Measurements from ENCODE around the gene WDR33.

WDR33 gene

DNA sequence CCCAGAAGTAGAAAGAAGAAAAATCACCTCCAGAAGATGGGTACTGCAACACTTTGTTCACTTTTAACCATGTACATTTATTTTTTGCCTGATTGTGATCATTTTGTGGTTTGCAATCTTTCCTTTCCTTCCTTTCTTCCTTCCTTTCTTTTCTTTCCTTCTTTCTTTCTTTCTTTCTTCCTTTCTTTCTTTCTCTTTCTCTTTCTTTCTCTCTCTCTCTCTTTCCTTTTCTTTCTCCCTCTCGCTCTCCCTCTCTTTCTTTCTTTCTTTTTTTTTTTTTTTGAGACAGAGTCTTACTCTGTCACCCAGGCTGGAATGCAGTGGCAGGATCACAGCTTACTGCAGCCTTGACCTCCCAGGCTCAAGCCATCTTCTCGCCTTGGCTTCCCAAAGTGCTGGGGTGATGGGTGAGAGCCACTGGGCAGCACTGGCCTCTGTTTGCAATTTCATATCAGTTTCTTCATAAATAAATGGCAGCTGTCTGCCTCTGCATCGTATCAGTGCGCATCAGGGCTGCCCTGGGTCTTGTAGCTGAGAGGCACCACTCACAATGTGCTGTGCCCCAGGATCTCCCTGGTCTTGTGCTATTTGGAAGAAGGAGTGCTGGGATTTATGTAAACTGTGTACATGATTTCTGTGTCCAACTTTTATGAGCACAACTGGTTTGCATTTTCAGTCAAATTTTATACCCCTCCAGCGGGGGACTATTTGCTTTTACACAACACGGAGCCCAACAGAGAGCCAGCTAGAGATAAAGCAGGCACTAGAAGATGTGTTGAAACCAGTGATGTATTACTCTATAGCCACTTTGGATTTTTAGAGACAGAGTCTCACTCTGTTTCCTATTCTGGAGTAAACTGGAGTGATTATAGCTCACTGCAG is 128.8 kb downstream of the WDR33 start (continued):
- TF ChIP-seq, protein P1, sequence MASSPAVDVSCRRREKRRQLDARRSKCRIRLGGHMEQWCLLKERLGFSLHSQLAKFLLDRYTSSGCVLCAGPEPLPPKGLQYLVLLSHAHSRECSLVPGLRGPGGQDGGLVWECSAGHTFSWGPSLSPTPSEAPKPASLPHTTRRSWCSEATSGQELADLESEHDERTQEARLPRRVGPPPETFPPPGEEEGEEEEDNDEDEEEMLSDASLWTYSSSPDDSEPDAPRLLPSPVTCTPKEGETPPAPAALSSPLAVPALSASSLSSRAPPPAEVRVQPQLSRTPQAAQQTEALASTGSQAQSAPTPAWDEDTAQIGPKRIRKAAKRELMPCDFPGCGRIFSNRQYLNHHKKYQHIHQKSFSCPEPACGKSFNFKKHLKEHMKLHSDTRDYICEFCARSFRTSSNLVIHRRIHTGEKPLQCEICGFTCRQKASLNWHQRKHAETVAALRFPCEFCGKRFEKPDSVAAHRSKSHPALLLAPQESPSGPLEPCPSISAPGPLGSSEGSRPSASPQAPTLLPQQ (tag by site-specific recombination; IDR thresholded peaks at IDR 0.05), result no peak
- TF ChIP-seq IKZF3 (tag by site-specific recombination; IDR thresholded peaks at IDR 0.05), result no peak
- TF ChIP-seq, protein P2, sequence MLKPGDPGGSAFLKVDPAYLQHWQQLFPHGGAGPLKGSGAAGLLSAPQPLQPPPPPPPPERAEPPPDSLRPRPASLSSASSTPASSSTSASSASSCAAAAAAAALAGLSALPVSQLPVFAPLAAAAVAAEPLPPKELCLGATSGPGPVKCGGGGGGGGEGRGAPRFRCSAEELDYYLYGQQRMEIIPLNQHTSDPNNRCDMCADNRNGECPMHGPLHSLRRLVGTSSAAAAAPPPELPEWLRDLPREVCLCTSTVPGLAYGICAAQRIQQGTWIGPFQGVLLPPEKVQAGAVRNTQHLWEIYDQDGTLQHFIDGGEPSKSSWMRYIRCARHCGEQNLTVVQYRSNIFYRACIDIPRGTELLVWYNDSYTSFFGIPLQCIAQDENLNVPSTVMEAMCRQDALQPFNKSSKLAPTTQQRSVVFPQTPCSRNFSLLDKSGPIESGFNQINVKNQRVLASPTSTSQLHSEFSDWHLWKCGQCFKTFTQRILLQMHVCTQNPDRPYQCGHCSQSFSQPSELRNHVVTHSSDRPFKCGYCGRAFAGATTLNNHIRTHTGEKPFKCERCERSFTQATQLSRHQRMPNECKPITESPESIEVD (tag by site-specific recombination; IDR thresholded peaks at IDR 0.05), result no peak
- TF ChIP-seq, protein P3, sequence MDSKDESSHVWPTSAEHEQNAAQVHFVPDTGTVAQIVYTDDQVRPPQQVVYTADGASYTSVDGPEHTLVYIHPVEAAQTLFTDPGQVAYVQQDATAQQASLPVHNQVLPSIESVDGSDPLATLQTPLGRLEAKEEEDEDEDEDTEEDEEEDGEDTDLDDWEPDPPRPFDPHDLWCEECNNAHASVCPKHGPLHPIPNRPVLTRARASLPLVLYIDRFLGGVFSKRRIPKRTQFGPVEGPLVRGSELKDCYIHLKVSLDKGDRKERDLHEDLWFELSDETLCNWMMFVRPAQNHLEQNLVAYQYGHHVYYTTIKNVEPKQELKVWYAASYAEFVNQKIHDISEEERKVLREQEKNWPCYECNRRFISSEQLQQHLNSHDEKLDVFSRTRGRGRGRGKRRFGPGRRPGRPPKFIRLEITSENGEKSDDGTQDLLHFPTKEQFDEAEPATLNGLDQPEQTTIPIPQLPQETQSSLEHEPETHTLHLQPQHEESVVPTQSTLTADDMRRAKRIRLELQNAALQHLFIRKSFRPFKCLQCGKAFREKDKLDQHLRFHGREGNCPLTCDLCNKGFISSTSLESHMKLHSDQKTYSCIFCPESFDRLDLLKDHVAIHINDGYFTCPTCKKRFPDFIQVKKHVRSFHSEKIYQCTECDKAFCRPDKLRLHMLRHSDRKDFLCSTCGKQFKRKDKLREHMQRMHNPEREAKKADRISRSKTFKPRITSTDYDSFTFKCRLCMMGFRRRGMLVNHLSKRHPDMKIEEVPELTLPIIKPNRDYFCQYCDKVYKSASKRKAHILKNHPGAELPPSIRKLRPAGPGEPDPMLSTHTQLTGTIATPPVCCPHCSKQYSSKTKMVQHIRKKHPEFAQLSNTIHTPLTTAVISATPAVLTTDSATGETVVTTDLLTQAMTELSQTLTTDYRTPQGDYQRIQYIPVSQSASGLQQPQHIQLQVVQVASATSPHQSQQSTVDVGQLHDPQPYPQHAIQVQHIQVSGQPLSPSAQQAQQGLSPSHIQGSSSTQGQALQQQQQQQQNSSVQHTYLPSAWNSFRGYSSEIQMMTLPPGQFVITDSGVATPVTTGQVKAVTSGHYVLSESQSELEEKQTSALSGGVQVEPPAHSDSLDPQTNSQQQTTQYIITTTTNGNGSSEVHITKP (tag by site-specific recombination; IDR thresholded peaks at IDR 0.05), result no peak
- no peak for TF ChIP-seq KLF8 (tag by site-specific recombination; IDR thresholded peaks at IDR 0.05)
- TF ChIP-seq ZNF132 (tag by site-specific recombination; IDR thresholded peaks at IDR 0.05; ENCODE audit: borderline replicate concordance), result no peak
- TF ChIP-seq ZNF658 (tag by site-specific recombination; IDR thresholded peaks at IDR 0.05), result no peak

DNA sequence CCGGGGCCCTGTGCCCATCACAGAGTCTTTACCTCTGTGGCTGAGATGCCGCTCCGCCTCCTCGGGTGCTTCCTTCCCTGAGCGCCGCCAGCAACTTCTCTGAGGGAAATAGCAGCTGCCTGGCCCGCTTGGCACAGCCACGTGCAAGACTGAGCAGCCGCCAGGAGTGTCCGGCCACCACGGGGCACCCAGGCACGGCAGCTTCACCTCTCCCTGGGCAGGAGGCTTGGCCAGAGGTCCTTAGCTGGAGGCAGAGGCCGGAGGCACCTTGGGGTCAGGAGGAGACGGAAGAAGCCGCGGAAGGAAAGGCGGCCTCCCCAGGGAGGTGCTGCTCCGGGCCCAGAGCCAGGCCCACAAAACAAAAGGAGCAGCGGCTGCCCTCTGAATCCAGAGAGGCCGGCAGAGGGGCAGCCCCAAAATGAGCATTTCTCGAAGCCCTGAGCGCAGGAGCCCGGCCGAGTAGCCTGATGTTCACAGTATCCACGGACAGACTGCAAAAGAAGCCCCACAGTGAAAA is 129.6 kb downstream of the WDR33 start:
- Histone ChIP-seq H3K36me3 (ENCODE audit: control insufficient read depth in 2 of 2, insufficient read depth in 1 of 2, low read length in 2 of 2) (no peaks in the 10 kb centered on the region), H3K4me3 (ENCODE audit: low read depth, low read length) (no peak overlapping the region), H3K27ac (ENCODE audit: extremely low read depth, low read depth, low read length) (no peak overlapping the region), H3K4me1 (ENCODE audit: control insufficient read depth, insufficient read depth, low read length) (no peaks in the 10 kb centered on the region), H3K9me3 (ENCODE audit: control insufficient read depth, insufficient read depth, low read depth, low read length) (no peaks in the 10 kb centered on the region)
- CTCF ChIA-PET, result interaction anchor here (0.7 kb wide), 1 partner anchor 167 kb away, joined by 3 read pairs; no protein-coding TSS in a partner anchor
- POLR2A ChIA-PET, result no interaction called here
- no peak for TF ChIP-seq EGR2 (tag by site-specific recombination; IDR thresholded peaks at IDR 0.05; ENCODE audit: low read depth)
- TF ChIP-seq, protein P4, sequence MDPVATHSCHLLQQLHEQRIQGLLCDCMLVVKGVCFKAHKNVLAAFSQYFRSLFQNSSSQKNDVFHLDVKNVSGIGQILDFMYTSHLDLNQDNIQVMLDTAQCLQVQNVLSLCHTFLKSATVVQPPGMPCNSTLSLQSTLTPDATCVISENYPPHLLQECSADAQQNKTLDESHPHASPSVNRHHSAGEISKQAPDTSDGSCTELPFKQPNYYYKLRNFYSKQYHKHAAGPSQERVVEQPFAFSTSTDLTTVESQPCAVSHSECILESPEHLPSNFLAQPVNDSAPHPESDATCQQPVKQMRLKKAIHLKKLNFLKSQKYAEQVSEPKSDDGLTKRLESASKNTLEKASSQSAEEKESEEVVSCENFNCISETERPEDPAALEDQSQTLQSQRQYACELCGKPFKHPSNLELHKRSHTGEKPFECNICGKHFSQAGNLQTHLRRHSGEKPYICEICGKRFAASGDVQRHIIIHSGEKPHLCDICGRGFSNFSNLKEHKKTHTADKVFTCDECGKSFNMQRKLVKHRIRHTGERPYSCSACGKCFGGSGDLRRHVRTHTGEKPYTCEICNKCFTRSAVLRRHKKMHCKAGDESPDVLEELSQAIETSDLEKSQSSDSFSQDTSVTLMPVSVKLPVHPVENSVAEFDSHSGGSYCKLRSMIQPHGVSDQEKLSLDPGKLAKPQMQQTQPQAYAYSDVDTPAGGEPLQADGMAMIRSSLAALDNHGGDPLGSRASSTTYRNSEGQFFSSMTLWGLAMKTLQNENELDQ (tag by site-specific recombination; IDR thresholded peaks at IDR 0.05; ENCODE audit: low read depth), result no peak
- TF ChIP-seq, protein P5, sequence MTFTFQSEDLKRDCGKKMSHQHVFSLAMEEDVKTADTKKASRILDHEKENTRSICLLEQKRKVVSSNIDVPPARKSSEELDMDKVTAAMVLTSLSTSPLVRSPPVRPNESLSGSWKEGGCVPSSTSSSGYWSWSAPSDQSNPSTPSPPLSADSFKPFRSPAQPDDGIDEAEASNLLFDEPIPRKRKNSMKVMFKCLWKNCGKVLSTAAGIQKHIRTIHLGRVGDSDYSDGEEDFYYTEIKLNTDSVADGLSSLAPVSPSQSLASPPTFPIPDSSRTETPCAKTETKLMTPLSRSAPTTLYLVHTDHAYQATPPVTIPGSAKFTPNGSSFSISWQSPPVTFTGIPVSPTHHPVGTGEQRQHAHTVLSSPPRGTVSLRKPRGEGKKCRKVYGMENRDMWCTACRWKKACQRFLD (tag by site-specific recombination; IDR thresholded peaks at IDR 0.05), result no peak
- TF ChIP-seq ZFP41 (tag by site-specific recombination; IDR thresholded peaks at IDR 0.05; ENCODE audit: borderline replicate concordance), result no peak
- no peak for TF ChIP-seq ZNF266 (tag by site-specific recombination; IDR thresholded peaks at IDR 0.05; ENCODE audit: low read depth)
- TF ChIP-seq ZNF776 (tag by site-specific recombination; IDR thresholded peaks at IDR 0.05; ENCODE audit: borderline replicate concordance), result no peak

Measured in HEK293 (cell line).